ENCODE measurements around the gene RDH5.
"Not testable (repeated sequence)": the region's sequence is repeated elsewhere in the genome, so short reads cannot be mapped to it uniquely, and the experiment has no call there.

Gene RDH5

GRCh38 chr12:55748230-55748993 is 28.2 kb downstream of the RDH5 start:
- DNase-seq: no peak

GRCh38 chr12:55755246-55755645 is 35.1 kb downstream of the RDH5 start:
- no peak for DNase-seq

- no peak for DNase-seq
Observed at GRCh38 chr12:55757701-55758100, 37.5 kb downstream of the RDH5 start.

GRCh38 chr12:55758575-55758974 is 38.4 kb downstream of the RDH5 start:
- not testable (repeated sequence) for DNase-seq

- DNase-seq: no peak
Observed at GRCh38 chr12:55760663-55761062, 40.5 kb downstream of the RDH5 start.

GRCh38 chr12:55762646-55763045 is 42.5 kb downstream of the RDH5 start:
- no peak for DNase-seq

GRCh38 chr12:55765736-55766290 is 45.6 kb downstream of the RDH5 start:
- no peak for DNase-seq

- DNase-seq: no peak
Observed at GRCh38 chr12:55767156-55767555, 47.0 kb downstream of the RDH5 start.

GRCh38 chr12:55771736-55772135 is 51.5 kb downstream of the RDH5 start:
- no peak for DNase-seq
